Left forelimb (tissue), 1 donor: ENCODE results near the gene PCAT7.

Source experiments
- DNase-seq: peaks from one replicate; pipeline ENCODE4 v3.0.0-alpha.2; 2018; ENCODE audit warnings: low spot score

Gene PCAT7

DNA sequence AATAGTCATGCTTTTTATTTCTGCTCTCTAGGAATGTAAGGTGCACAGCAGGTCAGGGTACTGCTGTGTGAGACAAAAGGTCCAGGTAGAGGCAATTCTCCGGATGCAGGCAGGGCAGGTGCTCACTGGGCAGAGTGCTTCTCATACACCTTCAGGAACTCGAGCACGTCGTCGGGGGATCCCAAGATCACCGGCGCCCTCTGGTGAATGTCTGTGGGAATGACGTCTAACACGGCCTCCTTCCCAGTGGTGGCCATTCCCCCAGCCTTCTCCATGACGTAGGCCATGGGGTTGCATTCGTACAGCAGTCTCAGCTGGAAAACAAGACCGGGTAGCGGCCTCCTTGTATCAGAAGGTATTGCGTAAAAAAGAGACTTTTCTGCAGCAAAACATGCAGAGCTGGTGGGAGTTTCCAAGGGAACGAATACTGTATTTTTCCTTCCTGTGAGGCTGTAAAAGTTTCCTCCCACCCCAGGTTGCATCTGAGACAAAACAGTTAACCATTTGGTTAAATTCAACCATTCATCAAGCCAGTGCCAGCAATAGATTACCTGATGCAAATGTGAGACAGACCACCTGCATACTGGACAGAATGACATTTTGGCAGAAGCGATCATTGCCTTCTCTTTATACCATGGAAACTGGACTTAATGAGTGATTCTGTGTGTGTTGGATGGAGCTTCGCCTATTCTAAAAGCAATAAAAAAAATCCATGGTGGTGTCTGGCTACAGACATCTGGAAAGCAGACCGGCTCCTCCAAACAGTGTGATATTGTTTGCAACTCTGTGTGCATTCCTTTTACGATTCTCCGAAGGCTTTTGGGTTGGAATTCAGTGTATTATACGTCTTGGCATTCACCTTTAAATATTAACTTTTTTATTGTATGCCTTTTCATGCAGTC, 48.6 kb downstream of the PCAT7 start:
- peak; percentile 82 for DNase-seq

DNA sequence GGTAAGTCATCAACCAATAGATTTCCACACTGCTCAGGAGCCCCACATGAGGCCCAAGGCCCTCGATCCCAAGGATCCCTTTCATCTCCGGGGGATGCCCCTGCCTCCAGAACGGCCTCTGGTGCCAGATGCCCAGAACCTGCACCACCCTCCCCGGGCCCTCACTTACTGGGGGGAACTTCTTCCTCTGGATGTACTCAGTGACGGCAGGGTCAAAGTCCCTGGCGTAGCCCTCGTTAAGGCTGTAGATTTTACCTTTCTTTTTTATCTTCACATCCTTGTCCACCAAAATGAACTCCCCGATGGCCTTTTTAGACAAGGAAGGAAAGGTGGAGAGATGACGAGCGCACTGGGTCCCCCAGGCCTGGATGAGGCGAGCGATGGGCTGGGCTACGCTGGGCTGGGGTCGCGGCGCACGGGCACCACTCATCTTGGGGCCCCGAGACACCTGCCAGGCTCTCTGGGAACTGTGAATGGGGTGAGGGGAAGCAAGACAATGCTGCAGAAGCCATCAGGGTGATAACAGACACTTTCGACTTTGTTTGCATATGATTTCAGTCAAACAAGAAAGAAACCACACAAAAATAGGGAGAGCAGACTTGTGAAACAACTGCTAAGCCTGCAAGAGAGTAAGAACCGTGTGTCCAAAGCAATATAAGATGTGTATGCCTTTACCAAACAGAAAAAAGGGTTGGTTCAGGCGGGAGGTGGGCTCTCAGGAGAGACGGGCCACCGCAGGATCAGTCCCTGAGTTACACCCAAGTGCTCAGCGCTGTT, 52.0 kb downstream of the PCAT7 start:
- no peak for DNase-seq

DNA sequence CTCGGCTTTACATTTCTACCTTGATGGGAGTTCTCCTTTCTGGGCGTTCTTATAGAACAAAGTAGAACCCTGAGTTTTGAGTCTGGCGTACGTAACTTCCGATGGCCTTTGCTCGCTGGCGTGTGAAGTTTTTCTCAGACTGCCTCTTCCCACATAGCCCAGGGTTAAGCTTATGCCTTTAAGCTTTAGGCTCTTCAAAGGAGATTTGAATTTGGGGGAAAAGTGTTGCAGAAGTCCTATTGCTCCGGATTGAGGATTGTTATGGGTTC, 52.5 kb downstream of the PCAT7 start:
- DNase-seq = no peak

DNA sequence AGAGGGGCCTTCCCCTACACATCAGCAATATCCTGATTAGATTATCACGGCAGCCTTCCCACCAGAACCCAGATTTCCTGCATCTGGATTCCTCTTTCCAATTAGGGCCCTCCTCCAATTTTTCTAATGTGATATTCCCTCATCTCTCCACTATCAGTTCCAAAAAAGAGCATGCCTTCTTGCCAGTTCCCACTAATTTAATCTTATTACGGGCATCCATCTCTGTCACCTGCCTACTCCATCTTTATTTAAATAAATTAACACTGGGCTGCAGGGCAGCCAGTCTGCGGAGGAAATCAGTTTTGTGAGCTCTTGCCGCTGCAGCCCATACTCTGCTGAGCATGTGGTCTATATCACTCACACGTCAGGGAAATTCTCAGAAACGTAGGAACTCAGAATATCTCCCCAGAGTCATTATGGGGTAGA, 55.3 kb downstream of the PCAT7 start:
- no peak for DNase-seq

DNA sequence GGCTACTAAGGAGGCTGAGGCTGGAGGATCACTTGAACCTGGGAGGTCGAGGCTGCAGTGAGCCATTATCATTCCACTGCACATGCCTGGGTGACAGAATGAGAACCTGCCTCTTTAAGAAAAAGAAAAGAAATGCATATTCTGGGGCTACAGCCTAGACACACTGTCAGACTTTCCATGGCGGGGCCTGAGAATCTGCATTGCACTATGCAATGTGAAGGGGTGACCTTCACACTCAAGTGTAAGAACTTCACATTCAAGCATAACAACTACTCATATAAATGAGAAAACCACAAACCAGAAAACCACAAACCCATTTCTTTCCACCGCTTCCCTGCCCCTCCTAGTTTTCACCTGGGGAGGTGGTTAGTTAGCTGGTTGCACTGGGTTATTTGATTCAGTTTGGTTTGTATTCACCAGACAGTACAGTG, 56.8 kb downstream of the PCAT7 start:
- no peak for DNase-seq

DNA sequence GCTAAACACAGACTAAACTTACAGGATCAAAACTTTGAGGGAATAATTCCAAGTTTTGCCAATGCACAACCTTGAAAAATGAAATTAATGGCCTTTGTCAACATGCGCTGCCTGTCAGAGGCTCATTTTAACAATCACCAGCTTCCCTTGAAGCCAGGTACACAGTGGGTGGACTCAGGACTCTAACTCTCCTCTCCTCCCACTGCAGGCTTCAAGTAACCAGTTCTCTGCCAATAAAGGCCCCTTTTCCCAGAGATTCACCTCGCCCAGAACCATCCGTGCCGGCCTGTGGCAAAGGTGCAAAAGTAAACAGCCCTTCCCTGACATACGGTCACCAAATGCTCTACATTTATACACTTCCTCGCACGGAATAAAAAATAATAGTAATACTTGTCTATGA, 57.2 kb downstream of the PCAT7 start:
- DNase-seq = no peak

DNA sequence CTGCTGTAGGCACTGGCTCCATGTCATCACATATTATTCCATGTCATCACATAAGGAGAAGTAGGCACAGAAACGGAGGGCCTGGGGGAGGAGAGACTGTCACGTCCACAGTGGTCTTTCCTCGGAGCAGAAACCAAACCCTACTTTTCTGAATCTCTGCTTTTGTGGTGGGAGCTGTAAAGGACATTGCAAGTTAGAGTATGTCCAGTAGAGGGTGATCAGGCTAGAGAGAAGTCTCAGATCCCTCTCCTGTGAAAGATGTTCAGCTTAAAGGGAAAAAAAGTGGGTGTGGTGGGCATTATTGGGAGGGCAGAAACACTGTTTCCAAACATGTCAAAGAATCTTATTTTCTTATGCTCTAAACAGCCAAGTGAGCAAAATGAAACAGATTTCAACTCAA, 58.1 kb downstream of the PCAT7 start:
- no peak for DNase-seq

DNA sequence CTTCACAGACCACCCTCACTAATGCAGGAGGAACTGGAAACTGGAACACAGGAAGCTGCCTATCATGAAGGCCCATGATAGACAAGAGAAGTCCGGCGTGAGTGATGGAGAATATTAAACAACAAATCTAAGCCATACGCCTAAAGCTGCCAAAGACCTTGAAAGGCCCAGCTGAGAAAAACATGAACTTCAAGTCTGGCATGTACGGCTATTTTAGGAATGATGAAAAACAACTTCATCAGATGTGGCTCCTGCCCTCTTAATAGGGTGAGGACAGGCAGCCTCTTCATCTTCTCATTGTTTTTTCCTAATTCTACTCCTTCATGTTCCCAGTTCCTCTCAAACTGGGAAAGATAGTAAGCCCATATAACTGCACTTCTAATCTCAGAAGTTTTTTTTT, 64.1 kb downstream of the PCAT7 start:
- no peak for DNase-seq
